HepG2 (cell line): Measurements from ENCODE around the gene OCLN. TPM values are rescaled to one million over a fixed set of nuclear protein-coding genes. Genes with fewer than 3 reads are reported as not detected.

Experiments
- CEBPB ChIP-seq: IDR thresholded peaks from 2 replicates; pipeline ENCODE4 v1.6.1; 2011; ENCODE audit warnings: low read depth, low read length, improper control_type of control experiment, borderline replicate concordance
- CSRNP1 ChIP-seq: sonication (generic); formaldehyde crosslinking; IDR thresholded peaks from 2 replicates; pipeline ENCODE4 v1.8.1; 2023; ENCODE audit warnings: mild to moderate bottlenecking, missing genetic modification reagents
- ELF4 ChIP-seq: sonication (generic); formaldehyde crosslinking; IDR thresholded peaks from 2 replicates; pipeline ENCODE4 v1.5.0; 2020; ENCODE audit warnings: missing genetic modification reagents, mild to moderate bottlenecking, moderate library complexity, borderline replicate concordance
- FOSL2 ChIP-seq: sonication (generic); formaldehyde crosslinking; IDR thresholded peaks from 2 replicates; pipeline ENCODE4 v1.4.0; 2020; ENCODE audit warnings: missing genetic modification reagents
- HOMEZ ChIP-seq: IDR thresholded peaks from 2 replicates; pipeline ENCODE4 v1.6.1; 2016; ENCODE audit warnings: low read depth
- HOXD1 ChIP-seq: sonication (generic); formaldehyde crosslinking; IDR thresholded peaks from 2 replicates; pipeline ENCODE4 v1.5.0; 2020; ENCODE audit warnings: missing genetic modification reagents
- LCORL ChIP-seq, 2 experiments: fragments of 450-650 bp in 1 of 2; sonication (generic) in 1 of 2; formaldehyde crosslinking in 1 of 2; IDR thresholded peaks; 2 replicates each; pipeline versions ENCODE4 v1.5.0 to v1.6.1; 2017 to 2020; ENCODE audit warnings: antibody characterized with exemption in 1 of 2, missing genetic modification reagents in 1 of 2
- MAF1 ChIP-seq: sonication (generic); formaldehyde crosslinking; IDR thresholded peaks from 2 replicates; pipeline ENCODE4 v1.5.0; 2020; ENCODE audit warnings: missing genetic modification reagents, borderline replicate concordance
- MTA3 ChIP-seq: sonication (generic); formaldehyde crosslinking; IDR thresholded peaks from 2 replicates; pipeline ENCODE4 v1.4.0; 2020; ENCODE audit warnings: missing genetic modification reagents
- MTF2 ChIP-seq: sonication (generic); formaldehyde crosslinking; IDR thresholded peaks from 2 replicates; pipeline ENCODE4 v1.5.0; 2020; ENCODE audit warnings: missing genetic modification reagents, borderline replicate concordance
- NR3C1 ChIP-seq: sonication (generic); formaldehyde crosslinking; IDR thresholded peaks from 2 replicates; pipeline ENCODE4 v1.4.0; 2020; ENCODE audit warnings: missing genetic modification reagents
- PBX2 ChIP-seq: IDR thresholded peaks from 2 replicates; pipeline ENCODE4 v1.6.1; 2016; ENCODE audit warnings: control low read depth
- THAP8 ChIP-seq: sonication (generic); formaldehyde crosslinking; IDR thresholded peaks from 2 replicates; pipeline ENCODE4 v1.5.1; 2020; ENCODE audit warnings: missing genetic modification reagents, mild to moderate bottlenecking, borderline replicate concordance
- ZBTB20 ChIP-seq: sonication (generic); formaldehyde crosslinking; IDR thresholded peaks from 2 replicates; pipeline ENCODE4 v1.8.1; 2023; ENCODE audit warnings: missing genetic modification reagents, low read depth, mild to moderate bottlenecking, borderline replicate concordance
- ZBTB46 ChIP-seq: sonication (generic); formaldehyde crosslinking; IDR thresholded peaks from 2 replicates; pipeline ENCODE4 v1.4.0; 2020; ENCODE audit warnings: mild to moderate bottlenecking, missing genetic modification reagents, borderline replicate concordance
- ZMAT5 ChIP-seq: sonication (generic); formaldehyde crosslinking; IDR thresholded peaks from 2 replicates; pipeline ENCODE4 v1.5.0; 2020; ENCODE audit warnings: mild to moderate bottlenecking, low read depth, missing genetic modification reagents, borderline replicate concordance
- ZNF276 ChIP-seq: sonication (generic); formaldehyde crosslinking; IDR thresholded peaks from 2 replicates; pipeline ENCODE4 v1.4.0; 2020; ENCODE audit warnings: mild to moderate bottlenecking, low read depth, missing genetic modification reagents
- ZNF329 ChIP-seq: sonication (generic); formaldehyde crosslinking; IDR thresholded peaks from 2 replicates; pipeline ENCODE4 v1.9.0; 2021; ENCODE audit warnings: low read depth, mild to moderate bottlenecking, missing genetic modification reagents
- ZNF564 ChIP-seq: sonication (generic); formaldehyde crosslinking; IDR thresholded peaks from 2 replicates; pipeline ENCODE4 v1.8.1; 2023; ENCODE audit warnings: mild to moderate bottlenecking, missing genetic modification reagents
- ZSCAN9 ChIP-seq: IDR thresholded peaks from 2 replicates; pipeline ENCODE4 v1.6.1; 2016; ENCODE audit warnings: borderline replicate concordance
- polyA plus RNA-seq, 8 experiments: library from polyadenylated mRNA; depleted of rRNA in 3 of 8; stranded (reverse) in 7 of 8; unstranded in 1 of 8; fragments of >200 nt; fragmentation: Illumina TruSeq in 4 of 8; extraction: Trizol in 4 of 8; gene quantifications; 2 replicates each; pipeline versions ENCODE4 v1.2.1 to v1.2.3, GENCODE V29; 2011 to 2016; ENCODE audit warnings: low read depth in 4 of 8, missing spikeins in 1 of 8, mixed read lengths in 1 of 8; ENCODE audit not compliant: insufficient read depth in 1 of 8
- total RNA-seq, 5 experiments: library from RNA; depleted of rRNA; stranded (reverse); fragments of >200 nt; fragmentation: Illumina TruSeq; extraction: Trizol; gene quantifications; 2 replicates each; pipeline ENCODE4 v1.2.3, GENCODE V29; 2016; ENCODE audit warnings: low read depth in 1 of 5

The OCLN gene
- total and polyA plus RNA-seq, 2 of the 13 experiments (the other 11 are each of a cell fraction or from before 2014, with no cell fraction given) = 24.1 to 34.8 TPM

GRCh38 chr5:69492391-69492922 lies at the start of gene OCLN (continued):
- TF ChIP-seq CSRNP1 (CRISPR knock-in tag) (peak; percentile 27; the same call in 1 of the 2 replicates), MTA3 (no peak), MAF1 (no peak), FOSL2 (0 out of 2 replicates have a peak, but pooled peaks have one; percentile 23), THAP8 (no peak), ZBTB46 (CRISPR knock-in tag) (no peak; the same call in 1 of the 2 replicates), ZSCAN9 (CRISPR knock-in tag) (no peak), MTF2 (CRISPR knock-in tag) (no peak), PBX2 (CRISPR knock-in tag) (no peak), ZBTB20 (CRISPR knock-in tag) (peak; percentile 33; the same call in 1 of the 2 replicates), HOMEZ (CRISPR knock-in tag) (0 out of 2 replicates have a peak, but pooled peaks have one; percentile 9), ELF4 (CRISPR knock-in tag) (peak; percentile 69; the same call in 1 of the 2 replicates), LCORL (IDR thresholded peaks at IDR 0.05) (no peak), LCORL (CRISPR knock-in tag; IDR thresholded peaks at IDR 0.05) (peak; percentile 90), ZNF329 (CRISPR knock-in tag) (no peak), ZNF276 (CRISPR knock-in tag) (peak; percentile 83; the same call in 1 of the 2 replicates), CEBPB (no peak), ZNF564 (CRISPR knock-in tag) (peak; percentile 80; the same call in 1 of the 2 replicates), HOXD1 (0 out of 2 replicates have a peak, but pooled peaks have one; percentile 12), ZMAT5 (no peak), NR3C1 (CRISPR knock-in tag) (no peak)
